Measurements from ENCODE around the gene SRSF4. TPM values are rescaled to one million over a fixed set of nuclear protein-coding genes. Genes with fewer than 3 reads are reported as not detected.

Gene SRSF4
- total RNA-seq, 6 donors from 2014 or later: 47.6 to 117 (median 74.0) TPM

DNA sequence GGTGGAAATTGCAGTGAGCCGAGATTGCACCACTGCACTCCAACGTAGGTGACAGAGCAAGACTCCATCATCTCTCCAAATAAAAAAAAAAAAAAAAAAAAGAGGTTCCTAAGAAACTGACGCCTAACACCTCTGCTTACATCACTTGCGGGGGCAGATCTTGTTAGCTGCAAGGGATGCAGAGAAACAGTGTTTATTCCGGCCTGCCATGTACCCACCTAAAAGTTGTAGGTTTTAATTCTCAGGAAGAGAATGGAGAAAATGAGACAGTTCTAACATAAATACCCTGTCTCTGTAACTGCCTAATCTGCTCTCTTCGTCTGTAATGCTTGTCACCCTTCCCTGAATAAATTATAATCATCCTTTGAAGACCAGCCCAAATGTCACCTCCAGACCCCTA is 9.0 kb upstream of the SRSF4 start:
- H3K9me3 ChIP-seq: no peaks in the 10 kb centered on the region
- peaks cover 0 to 28% (median 6%) of the 10 kb centered on the region in 4 donors for H3K36me3 ChIP-seq
- no peak overlapping the region for H3K4me3 ChIP-seq
- no peaks in the 10 kb centered on the region for H3K27me3 ChIP-seq
- DNase-seq (no peak), ATAC-seq (ENCODE audit: low FRiP score in 2 of 2) (no peak)
- no peak overlapping the region for H3K27ac ChIP-seq
- TF ChIP-seq, protein P1, sequence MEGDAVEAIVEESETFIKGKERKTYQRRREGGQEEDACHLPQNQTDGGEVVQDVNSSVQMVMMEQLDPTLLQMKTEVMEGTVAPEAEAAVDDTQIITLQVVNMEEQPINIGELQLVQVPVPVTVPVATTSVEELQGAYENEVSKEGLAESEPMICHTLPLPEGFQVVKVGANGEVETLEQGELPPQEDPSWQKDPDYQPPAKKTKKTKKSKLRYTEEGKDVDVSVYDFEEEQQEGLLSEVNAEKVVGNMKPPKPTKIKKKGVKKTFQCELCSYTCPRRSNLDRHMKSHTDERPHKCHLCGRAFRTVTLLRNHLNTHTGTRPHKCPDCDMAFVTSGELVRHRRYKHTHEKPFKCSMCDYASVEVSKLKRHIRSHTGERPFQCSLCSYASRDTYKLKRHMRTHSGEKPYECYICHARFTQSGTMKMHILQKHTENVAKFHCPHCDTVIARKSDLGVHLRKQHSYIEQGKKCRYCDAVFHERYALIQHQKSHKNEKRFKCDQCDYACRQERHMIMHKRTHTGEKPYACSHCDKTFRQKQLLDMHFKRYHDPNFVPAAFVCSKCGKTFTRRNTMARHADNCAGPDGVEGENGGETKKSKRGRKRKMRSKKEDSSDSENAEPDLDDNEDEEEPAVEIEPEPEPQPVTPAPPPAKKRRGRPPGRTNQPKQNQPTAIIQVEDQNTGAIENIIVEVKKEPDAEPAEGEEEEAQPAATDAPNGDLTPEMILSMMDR (IDR thresholded peaks at IDR 0.05): no peak
- TF ChIP-seq POLR2A (IDR thresholded peaks at IDR 0.05) (no peak), POLR2AphosphoS5 (IDR thresholded peaks at IDR 0.05) (no peak), EP300 (IDR thresholded peaks at IDR 0.05) (no peak)
- WGBS, 2 donors: 93 to 95% methylated on average over 6 of the region's 6 CpGs
- H3K4me1 ChIP-seq: no peaks in the 10 kb centered on the region

DNA sequence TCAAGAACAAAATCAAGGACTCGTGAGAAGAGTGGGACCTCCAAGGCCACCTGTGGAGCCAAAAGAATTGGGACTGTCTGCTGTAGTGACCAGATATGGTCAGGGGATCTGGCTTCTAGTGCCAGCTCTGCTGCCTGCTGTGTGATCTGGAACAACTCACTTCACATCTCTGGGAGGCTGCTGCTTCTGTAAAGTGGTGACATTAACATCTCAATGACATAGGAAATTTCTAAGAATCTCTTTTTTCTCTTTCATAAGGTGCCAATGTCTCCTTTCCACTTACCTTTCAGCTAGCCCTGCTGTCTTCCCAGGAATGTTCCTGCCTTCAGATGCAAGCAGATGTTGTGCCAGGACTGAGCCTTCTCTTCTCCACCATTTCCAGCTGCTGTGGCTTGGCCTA is 5.0 kb upstream of the SRSF4 start:
- Histone ChIP-seq H3K9me3 (no peaks in the 10 kb centered on the region), H3K36me3 (no peaks in the 10 kb centered on the region), H3K4me3 (no peak overlapping the region), H3K27me3 (no peaks in the 10 kb centered on the region), H3K4me1 (peaks cover 6 to 13% (median 7%) of the 10 kb centered on the region in 4 donors), H3K27ac (no peak overlapping the region)
- DNase-seq (peak in 1 of 2 donors; percentile 11), ATAC-seq (ENCODE audit: low FRiP score in 2 of 2) (no peak)
- TF ChIP-seq POLR2A (IDR thresholded peaks at IDR 0.05) (no peak), POLR2AphosphoS5 (IDR thresholded peaks at IDR 0.05) (no peak), EP300 (IDR thresholded peaks at IDR 0.05) (no peak)
- TF ChIP-seq, protein P1 (IDR thresholded peaks at IDR 0.05): no peak
- 76 to 94% methylated on average over 1 of the region's 1 CpG for WGBS, 2 donors

- ATAC-seq (ENCODE audit: low FRiP score in 2 of 2) (no peak), DNase-seq (peak in 1 of 2 donors; percentile 18)
- 67 to 79% methylated on average over 3 of the region's 3 CpGs for WGBS, 2 donors
- no peaks in the 10 kb centered on the region for H3K36me3 ChIP-seq
- H3K4me1 ChIP-seq: peaks cover 6 to 13% (median 7%) of the 10 kb centered on the region in 4 donors
- no peaks in the 10 kb centered on the region for H3K27me3 ChIP-seq
- no peak overlapping the region for H3K27ac ChIP-seq
- TF ChIP-seq POLR2A (IDR thresholded peaks at IDR 0.05) (no peak), POLR2AphosphoS5 (IDR thresholded peaks at IDR 0.05) (no peak), EP300 (IDR thresholded peaks at IDR 0.05) (no peak)
- TF ChIP-seq, protein P1 (IDR thresholded peaks at IDR 0.05): no peak
- H3K4me3 ChIP-seq: no peak overlapping the region
- H3K9me3 ChIP-seq: no peaks in the 10 kb centered on the region
Observed at GRCh38 chr1:29186252-29186651, 4.6 kb upstream of the SRSF4 start.

DNA sequence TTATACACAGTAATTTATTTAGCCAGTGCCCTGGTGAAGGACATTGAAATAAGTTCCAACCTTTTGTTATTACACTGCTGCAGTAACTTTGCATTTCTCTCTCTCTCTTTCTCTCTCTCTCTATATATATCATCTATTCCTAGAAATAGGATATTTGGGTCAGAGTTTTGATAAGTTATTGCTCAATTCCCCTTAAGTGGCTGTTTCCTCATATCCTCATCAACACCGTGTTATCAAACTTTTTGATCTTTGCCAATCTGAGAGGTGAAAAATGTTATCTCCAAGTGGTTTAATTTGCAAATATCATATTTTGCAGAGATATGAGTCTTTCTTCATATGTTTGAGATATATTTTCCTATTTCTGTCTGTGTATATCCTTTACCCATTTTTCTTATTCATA is 1.6 kb upstream of the SRSF4 start:
- H3K36me3 ChIP-seq: peaks cover 0 to 7% (median 2%) of the 10 kb centered on the region in 4 donors
- WGBS, 2 donors: 25 to 31% methylated on average over 1 of the region's 1 CpG
- DNase-seq (no peak), ATAC-seq (ENCODE audit: low FRiP score in 2 of 2) (no peak)
- H3K4me1 ChIP-seq: peaks cover 26 to 38% (median 29%) of the 10 kb centered on the region in 4 donors
- H3K27ac ChIP-seq: peak overlapping the region in 1 of 4 donors; percentile 100
- TF ChIP-seq EP300 (IDR thresholded peaks at IDR 0.05) (no peak), POLR2A (IDR thresholded peaks at IDR 0.05) (no peak), POLR2AphosphoS5 (IDR thresholded peaks at IDR 0.05) (no peak)
- TF ChIP-seq, protein P1 (IDR thresholded peaks at IDR 0.05): no peak
- H3K27me3 ChIP-seq: no peaks in the 10 kb centered on the region
- H3K4me3 ChIP-seq: no peak overlapping the region
- no peaks in the 10 kb centered on the region for H3K9me3 ChIP-seq

Measured in upper lobe of left lung (tissue), 6 donors.